NB4 (cell line): ENCODE results near the gene KCNAB2.

Experiments used
- DNase-seq: peaks from one replicate; pipeline ENCODE4 v3.0.0; 2010; ENCODE audit warnings: low read depth
- H3K4me3 ChIP-seq: one replicate; pipeline ENCODE4 v1.5.1; 2011; ENCODE audit warnings: mild to moderate bottlenecking, low read depth, low read length, moderate library complexity
- CTCF ChIP-seq: IDR thresholded peaks from one replicate; pipeline ENCODE4 v1.5.1; 2012; ENCODE audit warnings: low read depth, low read length
- MYC ChIP-seq: IDR thresholded peaks from 2 replicates; pipeline ENCODE4 v1.6.1; 2011; ENCODE audit warnings: low read depth, low read length
- POLR2A ChIP-seq: IDR thresholded peaks from 2 replicates; pipeline ENCODE4 v1.6.1; 2011; ENCODE audit warnings: mild to moderate bottlenecking; ENCODE audit not compliant: insufficient read length; ENCODE audit errors: extremely low read depth
- TF ChIP-seq, protein P1 (sequence below): IDR thresholded peaks from 2 replicates; pipeline ENCODE4 v1.6.1; 2011; ENCODE audit warnings: low read depth, low read length

KCNAB2 gene

GRCh38 chr1:6105218-6105679 lies 59.6 kb downstream of the KCNAB2 start:
- TF ChIP-seq CTCF (no peak), POLR2A (no peak), MYC (no peak)
- TF ChIP-seq, protein P1, sequence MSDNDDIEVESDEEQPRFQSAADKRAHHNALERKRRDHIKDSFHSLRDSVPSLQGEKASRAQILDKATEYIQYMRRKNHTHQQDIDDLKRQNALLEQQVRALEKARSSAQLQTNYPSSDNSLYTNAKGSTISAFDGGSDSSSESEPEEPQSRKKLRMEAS = no peak
- no peak for DNase-seq
- H3K4me3 ChIP-seq = no peak overlapping the region

GRCh38 chr1:6105763-6106162 lies 60.1 kb downstream of the KCNAB2 start:
- no peak overlapping the region for H3K4me3 ChIP-seq
- no peak for DNase-seq
- peak; percentile 19 for TF ChIP-seq CTCF
- TF ChIP-seq POLR2A = no peak
- TF ChIP-seq, protein P1 = no peak
- TF ChIP-seq MYC = no peak

- TF ChIP-seq, protein P1 = no peak
- TF ChIP-seq MYC = no peak
- TF ChIP-seq POLR2A = no peak
- TF ChIP-seq CTCF = no peak
- no peak for DNase-seq
- no peak overlapping the region for H3K4me3 ChIP-seq
Observed at GRCh38 chr1:6106321-6106731, 60.6 kb downstream of the KCNAB2 start.

DNA sequence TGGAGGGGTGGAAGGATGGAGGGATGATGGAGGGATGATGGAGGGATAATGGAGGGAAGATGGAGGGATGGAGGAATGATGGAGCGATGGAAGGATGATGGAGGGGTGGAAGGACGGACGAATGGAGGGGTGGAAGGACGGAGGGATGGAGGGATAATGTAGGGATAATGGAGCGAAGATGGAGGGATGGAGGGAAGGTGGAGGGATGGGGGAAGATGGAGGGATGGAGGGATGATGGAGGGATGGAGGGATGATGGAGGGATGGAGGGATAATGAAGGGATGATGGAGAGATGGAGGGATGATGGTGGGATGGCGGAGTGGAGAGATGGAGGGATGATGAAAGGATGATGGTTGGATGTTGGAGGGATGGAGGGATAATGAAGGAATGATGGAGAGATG lies 61.3 kb downstream of the KCNAB2 start:
- H3K4me3 ChIP-seq = no peak overlapping the region

GRCh38 chr1:6107409-6108356 lies 62.0 kb downstream of the KCNAB2 start:
- TF ChIP-seq POLR2A (no peak), MYC (no peak)
- TF ChIP-seq, protein P1 = no peak
- no peak for DNase-seq

More for the DNA sequence above, 61.3 kb downstream of the KCNAB2 start:
- TF ChIP-seq CTCF (no peak), MYC (no peak), POLR2A (no peak)
- TF ChIP-seq, protein P1 = no peak
- DNase-seq = no peak

GRCh38 chr1:6108476-6108875 lies 62.8 kb downstream of the KCNAB2 start:
- H3K4me3 ChIP-seq = no peak overlapping the region
- TF ChIP-seq MYC = no peak
- no peak for TF ChIP-seq CTCF
- TF ChIP-seq, protein P1 = no peak
- TF ChIP-seq POLR2A = no peak
- no peak for DNase-seq

More at GRCh38 chr1:6107409-6108356, 62.0 kb downstream of the KCNAB2 start:
- H3K4me3 ChIP-seq = no peak overlapping the region
